H9 (cell line): ENCODE data around the gene PGGHG. TPM values are rescaled to one million over a fixed set of nuclear protein-coding genes. Genes with fewer than 3 reads are reported as not detected.

ENCODE experiments used
- DNase-seq: peaks from one replicate; pipeline ENCODE4 v3.0.0-alpha.2; 2017
- H2AFZ ChIP-seq: one replicate; pipeline ENCODE4 v1.6.1; 2013; ENCODE audit warnings: mild to moderate bottlenecking, low read length, control low read depth, moderate library complexity
- H2AK5ac ChIP-seq: 2 replicates; pipeline ENCODE4 v1.6.1; 2013; ENCODE audit warnings: low read length, control low read depth, mixed read lengths; ENCODE audit not compliant: insufficient read length
- H2BK120ac ChIP-seq: one replicate; pipeline ENCODE4 v1.6.1; 2013; ENCODE audit warnings: low read depth, mild to moderate bottlenecking, low read length, control low read depth, inconsistent platforms; ENCODE audit not compliant: poor library complexity, severe bottlenecking
- H2BK12ac ChIP-seq: 2 replicates; pipeline ENCODE4 v1.6.1; 2013; ENCODE audit warnings: low read length, control low read depth, mixed read lengths, low read depth; ENCODE audit not compliant: insufficient read length
- H2BK15ac ChIP-seq: 2 replicates; pipeline ENCODE4 v1.6.1; 2013; ENCODE audit warnings: low read depth, low read length, control low read depth
- H2BK20ac ChIP-seq: one replicate; pipeline ENCODE4 v1.6.1; 2013; ENCODE audit warnings: low read depth, mild to moderate bottlenecking, low read length, control low read depth, inconsistent platforms; ENCODE audit not compliant: poor library complexity, severe bottlenecking
- H2BK5ac ChIP-seq: 2 replicates; pipeline ENCODE4 v1.6.1; 2013; ENCODE audit warnings: low read length, control low read depth, mixed read lengths; ENCODE audit not compliant: insufficient read length
- H3K14ac ChIP-seq: 2 replicates; pipeline ENCODE4 v1.6.1; 2013; ENCODE audit warnings: low read length, control low read depth; ENCODE audit not compliant: insufficient read depth
- H3K18ac ChIP-seq: 2 replicates; pipeline ENCODE4 v1.6.1; 2013; ENCODE audit warnings: low read depth, mild to moderate bottlenecking, mixed read lengths, low read length, control low read depth; ENCODE audit not compliant: insufficient read length
- H3K23ac ChIP-seq: 2 replicates; pipeline ENCODE4 v1.6.1; 2013; ENCODE audit warnings: low read length, control low read depth, mixed read lengths, low read depth; ENCODE audit not compliant: insufficient read length
- H3K23me2 ChIP-seq: 2 replicates; pipeline ENCODE4 v1.6.1; 2013; ENCODE audit warnings: low read depth, mild to moderate bottlenecking, mixed read lengths, low read length, control low read depth; ENCODE audit not compliant: insufficient read length, poor library complexity, severe bottlenecking
- H3K27ac ChIP-seq: 2 replicates; pipeline ENCODE4 v1.5.1; 2013; ENCODE audit warnings: low read length, control low read depth, mixed read lengths, low read depth; ENCODE audit not compliant: insufficient read length
- H3K27me3 ChIP-seq: 2 replicates; pipeline ENCODE4 v1.6.1; 2013; ENCODE audit warnings: low read length, control low read depth, inconsistent platforms; ENCODE audit not compliant: insufficient read depth
- H3K4ac ChIP-seq: 2 replicates; pipeline ENCODE4 v1.6.1; 2013; ENCODE audit warnings: low read depth, mild to moderate bottlenecking, control low read depth, inconsistent platforms, low read length, moderate library complexity
- H3K4me1 ChIP-seq: 2 replicates; pipeline ENCODE4 v1.6.1; 2013; ENCODE audit warnings: low read length, control low read depth, inconsistent platforms; ENCODE audit not compliant: insufficient read depth
- H3K4me2 ChIP-seq: 2 replicates; pipeline ENCODE4 v1.6.1; 2013; ENCODE audit warnings: low read length, control low read depth, mixed read lengths; ENCODE audit not compliant: insufficient read length, insufficient read depth
- H3K56ac ChIP-seq: 2 replicates; pipeline ENCODE4 v1.6.1; 2013; ENCODE audit warnings: low read depth, mild to moderate bottlenecking, mixed read lengths, low read length, control low read depth; ENCODE audit not compliant: insufficient read length
- H3K79me1 ChIP-seq: 2 replicates; pipeline ENCODE4 v1.6.1; 2013; ENCODE audit warnings: low read depth, mild to moderate bottlenecking, moderate library complexity, low read length, control low read depth, inconsistent platforms; ENCODE audit not compliant: insufficient read depth, poor library complexity, severe bottlenecking
- H3K79me2 ChIP-seq: 2 replicates; pipeline ENCODE4 v1.6.1; 2013; ENCODE audit warnings: low read length, control low read depth, inconsistent platforms; ENCODE audit not compliant: insufficient read depth
- H3K9ac ChIP-seq: 2 replicates; pipeline ENCODE4 v1.6.1; 2013; ENCODE audit warnings: low read length, control low read depth, mixed read lengths; ENCODE audit not compliant: insufficient read length; ENCODE audit errors: extremely low read depth
- H3K9me3 ChIP-seq: one replicate; pipeline ENCODE4 v1.6.1; 2013; ENCODE audit warnings: low read depth, low read length, inconsistent platforms; ENCODE audit not compliant: control insufficient read depth
- H3T11ph ChIP-seq: one replicate; pipeline ENCODE4 v1.6.1; 2013; ENCODE audit warnings: mild to moderate bottlenecking, low read length, control low read depth, inconsistent platforms
- H4K20me1 ChIP-seq: one replicate; pipeline ENCODE4 v1.6.1; 2013; ENCODE audit not compliant: control insufficient read depth, insufficient read length, insufficient read depth
- H4K5ac ChIP-seq: 2 replicates; pipeline ENCODE4 v1.6.1; 2013; ENCODE audit warnings: low read depth, mild to moderate bottlenecking, mixed read lengths, low read length, control low read depth; ENCODE audit not compliant: insufficient read length
- H4K8ac ChIP-seq: replicated peaks from 2 replicates; pipeline ENCODE4 v1.6.1; 2013; ENCODE audit warnings: low read length, control low read depth, mixed read lengths, low read depth; ENCODE audit not compliant: insufficient read length
- H4K91ac ChIP-seq: 2 replicates; pipeline ENCODE4 v1.6.1; 2013; ENCODE audit warnings: low read depth, mild to moderate bottlenecking, moderate library complexity, mixed read lengths, low read length, control low read depth; ENCODE audit not compliant: insufficient read length
- H3K27ac Mint-ChIP-seq, 3 experiments: 2 replicates in 2 of 3; 3 replicates in 1 of 3; pipeline ENCODE4 v1.8.0; 2020 to 2021; ENCODE audit warnings: mixed read lengths in 3 of 3, mild to moderate bottlenecking in 1 of 3, moderate library complexity in 1 of 3
- H3K27me3 Mint-ChIP-seq: 2 replicates; pipeline ENCODE4 v1.8.0; 2021; ENCODE audit warnings: low read depth, mild to moderate bottlenecking, moderate library complexity, mixed read lengths
- H3K36me3 Mint-ChIP-seq, 3 experiments: 2 replicates in 2 of 3; 3 replicates in 1 of 3; pipeline ENCODE4 v1.8.0; 2020 to 2021; ENCODE audit warnings: low read depth in 3 of 3, mixed read lengths in 3 of 3; ENCODE audit not compliant: insufficient read depth in 1 of 3
- H3K4me1 Mint-ChIP-seq, 2 experiments: 2 replicates each; pipeline ENCODE4 v1.8.0; 2020; ENCODE audit warnings: mixed read lengths in 2 of 2
- H3K4me3 Mint-ChIP-seq, 2 experiments: 2 replicates in 1 of 2; 3 replicates in 1 of 2; pipeline ENCODE4 v1.8.0; 2020 to 2021; ENCODE audit warnings: mild to moderate bottlenecking in 2 of 2, mixed read lengths in 2 of 2, moderate library complexity in 1 of 2
- H3K9me3 Mint-ChIP-seq, 2 experiments: 2 replicates in 1 of 2; 3 replicates in 1 of 2; pipeline ENCODE4 v1.8.0; 2020; ENCODE audit warnings: mild to moderate bottlenecking in 2 of 2, mixed read lengths in 2 of 2, moderate library complexity in 1 of 2
- WGBS: extraction: QIAGEN DNeasy Blood & Tissue Kit; methylation state at CpG from one replicate; pipeline ENCODE4 v1.1.7; 2013; ENCODE audit warnings: missing lambda C conversion rate, low lambda C conversion rate, mixed read lengths; ENCODE audit not compliant: insufficient read length; ENCODE audit errors: extremely low coverage; 5-methylcytosine and 5-hydroxymethylcytosine counted together
- total RNA-seq: library from RNA; stranded (reverse); gene quantifications from 2 replicates; pipeline ENCODE4 v1.2.1, GENCODE V29; 2021
- TF ChIP-seq, protein P1 (sequence below): fragments of 200-600 bp; sonication (generic); conservative IDR thresholded peaks from 3 replicates; pipeline ENCODE4 v1.8.0; 2021; ENCODE audit warnings: antibody characterized with exemption, mild to moderate bottlenecking

Gene PGGHG
- total RNA-seq, 1 experiment from 2014 or later = 58.3 TPM

DNA sequence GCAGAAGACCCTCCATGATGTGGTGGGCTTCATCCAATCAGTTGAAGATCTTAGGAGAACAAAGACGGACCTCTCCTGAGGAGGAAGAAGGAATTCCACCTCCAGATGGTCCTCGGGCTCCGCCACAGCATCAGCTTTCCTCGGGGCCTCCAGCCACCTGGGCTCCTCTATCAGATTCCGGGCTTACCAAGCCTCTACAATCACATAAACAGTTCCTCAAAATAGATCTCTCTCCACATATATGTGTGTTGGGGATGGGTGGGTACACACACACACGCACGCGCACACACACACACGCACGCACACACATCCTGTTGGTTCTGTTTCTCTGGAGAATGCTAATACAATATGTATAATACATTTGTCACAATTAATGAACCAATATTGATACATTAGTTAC lies 29.5 kb upstream of the PGGHG start:
- H3K4ac ChIP-seq = no peak overlapping the region
- H4K20me1 ChIP-seq = no peaks in the 10 kb centered on the region
- WGBS = no CpG with 5 or more reads among the region's 10 CpGs
- no peak overlapping the region for H3K27ac ChIP-seq
- no peaks in the 10 kb centered on the region for H3K4me1 ChIP-seq
- H2BK20ac ChIP-seq = no peak overlapping the region
- H3K27me3 ChIP-seq = no peaks in the 10 kb centered on the region
- no peak overlapping the region for H2BK12ac ChIP-seq
- Mint-ChIP-seq H3K9me3 (peaks cover 13 to 18% of the 10 kb centered on the region in 2 experiments), H3K27me3 (peaks cover 4% of the 10 kb centered on the region), H3K36me3 (no peaks in the 10 kb centered on the region), H3K4me3 (no peak overlapping the region), H3K4me1 (no peaks in the 10 kb centered on the region), H3K27ac (no peak overlapping the region)
- no peak overlapping the region for H3K4me2 ChIP-seq
- H4K91ac ChIP-seq = no peak overlapping the region
- no peak overlapping the region for H3K23ac ChIP-seq
- H3K79me1 ChIP-seq = no peaks in the 10 kb centered on the region
- H2AK5ac ChIP-seq = no peak overlapping the region
- H2BK15ac ChIP-seq = no peak overlapping the region
- no peak overlapping the region for H4K5ac ChIP-seq
- no peak for DNase-seq
- H3K18ac ChIP-seq = no peak overlapping the region
- H2AFZ ChIP-seq = no peak overlapping the region
- no peak overlapping the region for H3T11ph ChIP-seq
- no peak overlapping the region for H2BK120ac ChIP-seq
- no peak overlapping the region for H3K14ac ChIP-seq
- H3K9ac ChIP-seq = no peak overlapping the region
- no peaks in the 10 kb centered on the region for H3K9me3 ChIP-seq
- no peaks in the 10 kb centered on the region for H3K23me2 ChIP-seq
- H2BK5ac ChIP-seq = no peak overlapping the region
- no peak overlapping the region for H3K56ac ChIP-seq
- no peaks in the 10 kb centered on the region for H3K79me2 ChIP-seq
- H4K8ac ChIP-seq = no peak overlapping the region
- TF ChIP-seq, protein P1, sequence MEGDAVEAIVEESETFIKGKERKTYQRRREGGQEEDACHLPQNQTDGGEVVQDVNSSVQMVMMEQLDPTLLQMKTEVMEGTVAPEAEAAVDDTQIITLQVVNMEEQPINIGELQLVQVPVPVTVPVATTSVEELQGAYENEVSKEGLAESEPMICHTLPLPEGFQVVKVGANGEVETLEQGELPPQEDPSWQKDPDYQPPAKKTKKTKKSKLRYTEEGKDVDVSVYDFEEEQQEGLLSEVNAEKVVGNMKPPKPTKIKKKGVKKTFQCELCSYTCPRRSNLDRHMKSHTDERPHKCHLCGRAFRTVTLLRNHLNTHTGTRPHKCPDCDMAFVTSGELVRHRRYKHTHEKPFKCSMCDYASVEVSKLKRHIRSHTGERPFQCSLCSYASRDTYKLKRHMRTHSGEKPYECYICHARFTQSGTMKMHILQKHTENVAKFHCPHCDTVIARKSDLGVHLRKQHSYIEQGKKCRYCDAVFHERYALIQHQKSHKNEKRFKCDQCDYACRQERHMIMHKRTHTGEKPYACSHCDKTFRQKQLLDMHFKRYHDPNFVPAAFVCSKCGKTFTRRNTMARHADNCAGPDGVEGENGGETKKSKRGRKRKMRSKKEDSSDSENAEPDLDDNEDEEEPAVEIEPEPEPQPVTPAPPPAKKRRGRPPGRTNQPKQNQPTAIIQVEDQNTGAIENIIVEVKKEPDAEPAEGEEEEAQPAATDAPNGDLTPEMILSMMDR = no peak
